GM23248 (cell line): ENCODE measurements around the gene RNASE7. TPM values are rescaled to one million over a fixed set of nuclear protein-coding genes. Genes with fewer than 3 reads are reported as not detected.

Experiments used
- DNase-seq: peaks from one replicate; pipeline ENCODE4 v3.0.0-alpha.2; 2015
- H2AFZ ChIP-seq: fragments of 200-600 bp; sonication (generic); 2 replicates; pipeline ENCODE4 v1.6.1; 2016; ENCODE audit warnings: antibody characterized with exemption
- H3F3A ChIP-seq: fragments of 200-600 bp; sonication (generic); 2 replicates; pipeline ENCODE4 v1.6.1; 2016; ENCODE audit warnings: mild to moderate bottlenecking, antibody characterized with exemption, mixed run types; ENCODE audit not compliant: insufficient read depth
- H3K27ac ChIP-seq: fragments of 200-600 bp; sonication (generic); 2 replicates; pipeline ENCODE4 v1.5.1; 2016; ENCODE audit warnings: mild to moderate bottlenecking
- H3K27me3 ChIP-seq: fragments of 200-600 bp; sonication (generic); replicated peaks from 2 replicates; pipeline ENCODE4 v1.6.1; 2016; ENCODE audit warnings: mild to moderate bottlenecking; ENCODE audit not compliant: insufficient read depth
- H3K36me3 ChIP-seq: fragments of 200-600 bp; sonication (generic); 2 replicates; pipeline ENCODE4 v1.6.1; 2016; ENCODE audit warnings: low read depth, mild to moderate bottlenecking
- H3K4me1 ChIP-seq: fragments of 200-600 bp; sonication (generic); 2 replicates; pipeline ENCODE4 v1.6.1; 2016; ENCODE audit warnings: mild to moderate bottlenecking; ENCODE audit not compliant: insufficient read depth
- H3K4me2 ChIP-seq: fragments of 200-600 bp; sonication (generic); one replicate; pipeline ENCODE4 v1.6.1; 2016; ENCODE audit warnings: mild to moderate bottlenecking; ENCODE audit not compliant: unreplicated experiment
- H3K4me3 ChIP-seq: fragments of 200-600 bp; sonication (generic); 2 replicates; pipeline ENCODE4 v1.5.1; 2016; ENCODE audit warnings: mild to moderate bottlenecking
- H3K79me2 ChIP-seq: fragments of 200-600 bp; sonication (generic); 2 replicates; pipeline ENCODE4 v1.6.1; 2016; ENCODE audit warnings: mild to moderate bottlenecking; ENCODE audit not compliant: insufficient read depth
- H3K9ac ChIP-seq: fragments of 200-600 bp; sonication (generic); 2 replicates; pipeline ENCODE4 v1.6.1; 2016; ENCODE audit warnings: mild to moderate bottlenecking
- H3K9me2 ChIP-seq: fragments of 200-600 bp; sonication (generic); 2 replicates; pipeline ENCODE4 v1.6.1; 2016; ENCODE audit warnings: mixed run types, mild to moderate bottlenecking, moderate library complexity; ENCODE audit not compliant: insufficient read depth
- H3K9me3 ChIP-seq: fragments of 200-600 bp; sonication (generic); one replicate; pipeline ENCODE4 v1.6.1; 2017; ENCODE audit warnings: low read depth
- H4K20me1 ChIP-seq: fragments of 200-600 bp; sonication (generic); 2 replicates; pipeline ENCODE4 v1.6.0; 2016; ENCODE audit not compliant: insufficient read depth
- EZH2 ChIP-seq: fragments of 200-600 bp; sonication (generic); IDR thresholded peaks from 2 replicates; pipeline ENCODE4 v1.6.1; 2018; ENCODE audit warnings: antibody characterized with exemption, mild to moderate bottlenecking; ENCODE audit not compliant: insufficient read depth, poor library complexity, severe bottlenecking
- EZH2phosphoT487 ChIP-seq: fragments of 200-600 bp; sonication (generic); IDR thresholded peaks from 2 replicates; pipeline ENCODE4 v1.6.1; 2018; ENCODE audit warnings: antibody characterized with exemption, moderate library complexity, mild to moderate bottlenecking, low read depth; ENCODE audit not compliant: insufficient read depth
- WGBS, 2 experiments: methylation state at CpG; one replicate each; pipeline ENCODE4 v1.1.6; 2015 to 2017; ENCODE audit warnings: low lambda C conversion rate in 2 of 2, low coverage in 1 of 2; ENCODE audit errors: missing lambda C conversion rate in 2 of 2; 5-methylcytosine and 5-hydroxymethylcytosine counted together
- in situ Hi-C: fragments of 300-500 bp; cut with MboI; formaldehyde crosslinking; loops from 2 replicates; pipeline ENCODE4 v1.15.0; 2020
- polyA plus RNA-seq: library from polyadenylated mRNA; unstranded; fragments of >200 nt; fragmentation: Nextera tagmentation; extraction: Ambion mirVana; gene quantifications from 2 replicates; pipeline ENCODE4 v1.2.1, GENCODE V29; 2016
- total RNA-seq: library from RNA; depleted of rRNA; stranded (reverse); fragments of >200 nt; shearing (Covaris generic); gene quantifications from 2 replicates; pipeline ENCODE4 v1.2.3, GENCODE V29; 2014

The RNASE7 gene
- total and polyA plus RNA-seq, 2 experiments from 2014 or later: not detected

GRCh38 chr14:20998139-20998538 lies 44.0 kb upstream of the RNASE7 start:
- H2AFZ ChIP-seq: no peak overlapping the region
- H4K20me1 ChIP-seq: no peaks in the 10 kb centered on the region
- no peak overlapping the region for H3K9ac ChIP-seq
- no peaks in the 10 kb centered on the region for H3K9me3 ChIP-seq
- H3K27me3 ChIP-seq: no peaks in the 10 kb centered on the region
- peaks cover 23% of the 10 kb centered on the region for H3F3A ChIP-seq
- H3K9me2 ChIP-seq: no peaks in the 10 kb centered on the region
- WGBS, 2 experiments: 60 to 62% methylated on average over 3 of the region's 3 CpGs
- in situ Hi-C loops: no loop called here
- no peaks in the 10 kb centered on the region; the same call in 1 of the 2 replicates for H3K79me2 ChIP-seq
- peaks cover 24% of the 10 kb centered on the region for H3K36me3 ChIP-seq
- no peak for TF ChIP-seq EZH2phosphoT487
- no peak for TF ChIP-seq EZH2
- no peak overlapping the region for H3K4me2 ChIP-seq
- H3K4me3 ChIP-seq: no peak overlapping the region
- no peak for DNase-seq
- H3K27ac ChIP-seq: peak overlapping the region; percentile 54
- peaks cover 11% of the 10 kb centered on the region for H3K4me1 ChIP-seq

GRCh38 chr14:20998674-20999366 lies 43.3 kb upstream of the RNASE7 start, which contains the start of gene SLC39A2:
Gene SLC39A2 (plus strand): TSS chr14:20999293. CDS start chr14:20999447, 154 bp downstream.
- TF ChIP-seq EZH2phosphoT487: no peak
- no peak for TF ChIP-seq EZH2
- no peaks in the 10 kb centered on the region for H3K79me2 ChIP-seq
- H3K4me1 ChIP-seq: peaks cover 11% of the 10 kb centered on the region
- DNase-seq: peak; percentile 91
- no peaks in the 10 kb centered on the region for H4K20me1 ChIP-seq
- peaks cover 23% of the 10 kb centered on the region for H3F3A ChIP-seq
- no peaks in the 10 kb centered on the region for H3K9me2 ChIP-seq
- no peak within 1 kb of the TSS for H3K9ac ChIP-seq
- WGBS, 2 experiments: 26 to 27% methylated on average over 6 of the region's 6 CpGs
- H3K4me3 ChIP-seq: no peak within 1 kb of the TSS
- H2AFZ ChIP-seq: peak within 1 kb of the TSS; percentile 59
- H3K4me2 ChIP-seq: peak within 1 kb of the TSS; percentile 51
- peak within 1 kb of the TSS; percentile 54 for H3K27ac ChIP-seq
- H3K27me3 ChIP-seq: no peaks in the 10 kb centered on the region
- no peaks in the 10 kb centered on the region for H3K9me3 ChIP-seq
- in situ Hi-C loops: no loop called here
- peaks cover 23% of the 10 kb centered on the region for H3K36me3 ChIP-seq

DNA sequence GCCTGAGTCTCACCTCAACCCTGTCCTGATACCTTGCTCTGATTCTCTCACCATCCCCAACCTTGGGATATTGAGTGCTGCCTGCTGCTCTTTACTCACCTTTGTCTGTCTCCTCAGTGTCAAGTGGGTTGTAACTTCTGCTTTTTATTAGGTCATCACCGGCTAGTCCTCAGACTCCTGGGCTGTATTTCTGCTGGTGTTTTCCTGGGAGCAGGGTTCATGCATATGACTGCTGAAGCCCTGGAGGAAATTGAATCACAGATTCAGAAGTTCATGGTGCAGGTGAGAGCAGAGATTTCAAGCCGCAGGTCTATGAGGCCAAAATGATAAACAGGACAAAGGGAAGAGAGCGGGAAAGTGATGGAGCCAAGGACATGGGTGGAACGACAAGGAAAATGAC lies 42.6 kb upstream of the RNASE7 start:
- H3K36me3 ChIP-seq: peaks cover 18% of the 10 kb centered on the region
- no peaks in the 10 kb centered on the region for H3K79me2 ChIP-seq
- no peaks in the 10 kb centered on the region for H4K20me1 ChIP-seq
- H3K27ac ChIP-seq: no peak overlapping the region
- H3K4me1 ChIP-seq: peaks cover 11% of the 10 kb centered on the region
- no peaks in the 10 kb centered on the region for H3K27me3 ChIP-seq
- WGBS, 2 experiments: 72 to 80% methylated on average over 4 of the region's 4 CpGs
- peaks cover 23% of the 10 kb centered on the region for H3F3A ChIP-seq
- H2AFZ ChIP-seq: peak overlapping the region; percentile 59; the same call in 1 of the 2 replicates
- DNase-seq: no peak
- no peaks in the 10 kb centered on the region for H3K9me3 ChIP-seq
- H3K4me2 ChIP-seq: no peak overlapping the region
- TF ChIP-seq EZH2phosphoT487 (no peak), EZH2 (no peak)
- H3K4me3 ChIP-seq: no peak overlapping the region
- no peak overlapping the region for H3K9ac ChIP-seq
- H3K9me2 ChIP-seq: no peaks in the 10 kb centered on the region
- in situ Hi-C loops: no loop called here

DNA sequence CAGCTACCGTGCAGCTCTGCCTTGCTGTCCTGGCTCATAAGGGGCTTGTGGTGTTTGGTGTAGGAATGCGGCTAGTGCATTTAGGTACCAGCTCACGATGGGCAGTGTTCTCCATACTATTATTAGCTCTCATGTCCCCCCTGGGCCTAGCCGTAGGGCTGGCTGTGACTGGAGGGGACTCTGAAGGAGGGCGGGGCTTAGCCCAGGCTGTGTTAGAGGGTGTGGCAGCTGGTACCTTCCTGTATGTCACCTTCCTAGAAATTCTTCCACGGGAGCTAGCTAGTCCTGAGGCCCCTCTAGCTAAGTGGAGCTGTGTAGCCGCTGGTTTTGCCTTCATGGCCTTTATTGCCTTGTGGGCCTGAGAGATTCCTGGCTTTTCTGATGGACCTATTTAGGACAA lies 40.9 kb upstream of the RNASE7 start:
- H3K27me3 ChIP-seq: no peaks in the 10 kb centered on the region
- DNase-seq: no peak
- no peaks in the 10 kb centered on the region for H3K9me3 ChIP-seq
- peaks cover 11% of the 10 kb centered on the region for H3K4me1 ChIP-seq
- TF ChIP-seq EZH2 (no peak), EZH2phosphoT487 (no peak)
- no peak overlapping the region for H2AFZ ChIP-seq
- no peaks in the 10 kb centered on the region for H4K20me1 ChIP-seq
- H3K36me3 ChIP-seq: 0 out of 2 replicates have a peak, but pooled peaks cover 3% of the 10 kb centered on the region
- in situ Hi-C loops: no loop called here
- no peaks in the 10 kb centered on the region for H3K9me2 ChIP-seq
- H3K79me2 ChIP-seq: no peaks in the 10 kb centered on the region
- H3K9ac ChIP-seq: no peak overlapping the region
- H3K4me2 ChIP-seq: no peak overlapping the region
- H3K27ac ChIP-seq: no peak overlapping the region
- 65 to 67% methylated on average over 7 of the region's 7 CpGs for WGBS, 2 experiments
- peaks cover 23% of the 10 kb centered on the region for H3F3A ChIP-seq
- H3K4me3 ChIP-seq: no peak overlapping the region
